Astrocyte (in vitro differentiated cells and primary cell): ENCODE measurements around the gene UBASH3A.

Experiments
- EZH2 ChIP-seq: IDR thresholded peaks from 2 replicates; pipeline ENCODE4 v1.6.1; 2012; ENCODE audit warnings: mild to moderate bottlenecking, low read length, inconsistent platforms; ENCODE audit not compliant: insufficient read depth
- TF ChIP-seq, protein P1 (sequence below): IDR thresholded peaks from 2 replicates; pipeline ENCODE4 v1.5.1; 2011; ENCODE audit warnings: low read depth, mild to moderate bottlenecking, inconsistent platforms, low read length, moderate library complexity; ENCODE audit not compliant: insufficient read depth

DNA sequence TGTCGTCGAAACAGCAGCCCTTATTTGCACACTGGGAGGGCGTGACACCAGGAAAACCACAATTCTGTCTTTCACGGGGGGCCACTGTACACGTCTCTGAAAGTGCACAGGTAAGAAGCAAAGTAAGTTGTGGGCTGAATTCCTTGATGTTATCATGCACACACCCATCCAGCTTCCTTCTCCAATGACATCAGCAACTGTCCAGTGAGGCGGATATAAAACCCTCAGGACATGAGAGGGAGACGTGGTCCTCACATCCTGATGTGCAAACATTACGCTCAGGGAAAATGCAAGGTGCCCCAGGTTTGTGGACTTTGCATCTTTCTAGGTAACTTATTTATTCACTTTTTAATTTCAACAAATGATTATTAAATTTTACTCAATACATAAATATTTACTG is 40.4 kb upstream of the UBASH3A start:
- TF ChIP-seq, protein P1, sequence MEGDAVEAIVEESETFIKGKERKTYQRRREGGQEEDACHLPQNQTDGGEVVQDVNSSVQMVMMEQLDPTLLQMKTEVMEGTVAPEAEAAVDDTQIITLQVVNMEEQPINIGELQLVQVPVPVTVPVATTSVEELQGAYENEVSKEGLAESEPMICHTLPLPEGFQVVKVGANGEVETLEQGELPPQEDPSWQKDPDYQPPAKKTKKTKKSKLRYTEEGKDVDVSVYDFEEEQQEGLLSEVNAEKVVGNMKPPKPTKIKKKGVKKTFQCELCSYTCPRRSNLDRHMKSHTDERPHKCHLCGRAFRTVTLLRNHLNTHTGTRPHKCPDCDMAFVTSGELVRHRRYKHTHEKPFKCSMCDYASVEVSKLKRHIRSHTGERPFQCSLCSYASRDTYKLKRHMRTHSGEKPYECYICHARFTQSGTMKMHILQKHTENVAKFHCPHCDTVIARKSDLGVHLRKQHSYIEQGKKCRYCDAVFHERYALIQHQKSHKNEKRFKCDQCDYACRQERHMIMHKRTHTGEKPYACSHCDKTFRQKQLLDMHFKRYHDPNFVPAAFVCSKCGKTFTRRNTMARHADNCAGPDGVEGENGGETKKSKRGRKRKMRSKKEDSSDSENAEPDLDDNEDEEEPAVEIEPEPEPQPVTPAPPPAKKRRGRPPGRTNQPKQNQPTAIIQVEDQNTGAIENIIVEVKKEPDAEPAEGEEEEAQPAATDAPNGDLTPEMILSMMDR: no peak
- TF ChIP-seq EZH2: no peak
